Mesodermal cell (in vitro differentiated cells): Measurements from ENCODE around the gene SLFN11. TPM values are rescaled to one million over a fixed set of nuclear protein-coding genes. Genes with fewer than 3 reads are reported as not detected.
A peak's percentile ranks its signal among the peaks of the same experiment; 100 is the strongest.
"Not testable (repeated sequence)": the region's sequence is repeated elsewhere in the genome, so short reads cannot be mapped to it uniquely, and the experiment has no call there.

Experiments
- H3K27ac ChIP-seq: 2 replicates; pipeline ENCODE4 v1.7.0; 2013; ENCODE audit warnings: mild to moderate bottlenecking, low read depth, low read length, moderate library complexity; ENCODE audit not compliant: severe bottlenecking
- H3K36me3 ChIP-seq: 2 replicates; pipeline ENCODE4 v1.7.1; 2013; ENCODE audit warnings: mild to moderate bottlenecking, low read length, moderate library complexity; ENCODE audit not compliant: control insufficient read depth, insufficient read depth
- H3K4me1 ChIP-seq: one replicate; pipeline ENCODE4 v1.7.1; 2013; ENCODE audit warnings: mild to moderate bottlenecking, low read length; ENCODE audit not compliant: insufficient read depth, control insufficient read depth, poor library complexity, severe bottlenecking
- H3K4me3 ChIP-seq: 2 replicates; pipeline ENCODE4 v1.7.0; 2013; ENCODE audit warnings: low read length, control low read depth, mild to moderate bottlenecking; ENCODE audit not compliant: insufficient read depth, poor library complexity, severe bottlenecking; ENCODE audit errors: extremely low read depth
- H3K9me3 ChIP-seq: 2 replicates; pipeline ENCODE4 v1.7.1; 2013; ENCODE audit warnings: mild to moderate bottlenecking, low read length, moderate library complexity; ENCODE audit not compliant: control insufficient read depth
- WGBS, 2 experiments: methylation state at CpG; one replicate each; pipeline ENCODE4 v1.1.5; 2013; ENCODE audit warnings: missing lambda C conversion rate in 2 of 2; ENCODE audit not compliant: insufficient coverage in 2 of 2; 5-methylcytosine and 5-hydroxymethylcytosine counted together
- polyA plus RNA-seq, 2 experiments: library from polyadenylated mRNA; stranded (reverse); fragments of 50-300 nt; gene quantifications; one replicate each; pipeline ENCODE4 v1.2.3, GENCODE V29; 2013

Gene SLFN11, protein sequence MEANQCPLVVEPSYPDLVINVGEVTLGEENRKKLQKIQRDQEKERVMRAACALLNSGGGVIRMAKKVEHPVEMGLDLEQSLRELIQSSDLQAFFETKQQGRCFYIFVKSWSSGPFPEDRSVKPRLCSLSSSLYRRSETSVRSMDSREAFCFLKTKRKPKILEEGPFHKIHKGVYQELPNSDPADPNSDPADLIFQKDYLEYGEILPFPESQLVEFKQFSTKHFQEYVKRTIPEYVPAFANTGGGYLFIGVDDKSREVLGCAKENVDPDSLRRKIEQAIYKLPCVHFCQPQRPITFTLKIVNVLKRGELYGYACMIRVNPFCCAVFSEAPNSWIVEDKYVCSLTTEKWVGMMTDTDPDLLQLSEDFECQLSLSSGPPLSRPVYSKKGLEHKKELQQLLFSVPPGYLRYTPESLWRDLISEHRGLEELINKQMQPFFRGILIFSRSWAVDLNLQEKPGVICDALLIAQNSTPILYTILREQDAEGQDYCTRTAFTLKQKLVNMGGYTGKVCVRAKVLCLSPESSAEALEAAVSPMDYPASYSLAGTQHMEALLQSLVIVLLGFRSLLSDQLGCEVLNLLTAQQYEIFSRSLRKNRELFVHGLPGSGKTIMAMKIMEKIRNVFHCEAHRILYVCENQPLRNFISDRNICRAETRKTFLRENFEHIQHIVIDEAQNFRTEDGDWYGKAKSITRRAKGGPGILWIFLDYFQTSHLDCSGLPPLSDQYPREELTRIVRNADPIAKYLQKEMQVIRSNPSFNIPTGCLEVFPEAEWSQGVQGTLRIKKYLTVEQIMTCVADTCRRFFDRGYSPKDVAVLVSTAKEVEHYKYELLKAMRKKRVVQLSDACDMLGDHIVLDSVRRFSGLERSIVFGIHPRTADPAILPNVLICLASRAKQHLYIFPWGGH
- polyA plus RNA-seq (2013, experiment 1 of 2): 0.44 TPM
- polyA plus RNA-seq (2013, experiment 2 of 2): 0.15 TPM

DNA sequence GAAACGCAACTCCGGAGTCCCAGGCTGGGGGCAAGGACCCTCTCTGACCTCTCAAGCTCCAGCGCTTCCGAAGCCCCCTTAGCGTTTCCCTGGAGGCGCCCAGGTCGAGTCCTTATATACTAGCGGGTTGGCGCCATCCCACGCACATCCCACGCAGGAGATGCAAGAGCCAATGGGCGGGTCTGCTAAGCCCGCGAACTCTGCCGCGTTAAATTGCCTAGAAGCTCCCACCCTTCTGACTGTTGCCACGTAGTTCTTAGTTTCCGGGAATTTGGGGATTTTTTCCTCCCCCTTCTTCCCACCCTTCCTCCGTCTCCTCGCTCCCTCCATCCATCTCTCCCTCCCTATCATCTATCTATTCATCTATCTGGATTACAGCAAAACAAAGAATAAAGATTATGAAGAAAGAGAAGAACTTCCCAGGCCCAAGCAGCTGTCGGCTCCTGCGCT lies at the start of gene SLFN11:
SLFN11 (minus strand) TSS at position 88 of the 450 bp plus-strand sequence. CDS start 9,814 bp downstream, outside the sequence.
- 0 to 1% methylated on average over 18 to 20 of the region's 22 CpGs for WGBS, 2 experiments
- Histone ChIP-seq H3K27ac (no peak within 1 kb of the TSS), H3K9me3 (no peaks in the 10 kb centered on the region), H3K4me3 (peak within 1 kb of the TSS; percentile 28), H3K36me3 (no peaks in the 10 kb centered on the region), H3K4me1 (no peaks in the 10 kb centered on the region)

DNA sequence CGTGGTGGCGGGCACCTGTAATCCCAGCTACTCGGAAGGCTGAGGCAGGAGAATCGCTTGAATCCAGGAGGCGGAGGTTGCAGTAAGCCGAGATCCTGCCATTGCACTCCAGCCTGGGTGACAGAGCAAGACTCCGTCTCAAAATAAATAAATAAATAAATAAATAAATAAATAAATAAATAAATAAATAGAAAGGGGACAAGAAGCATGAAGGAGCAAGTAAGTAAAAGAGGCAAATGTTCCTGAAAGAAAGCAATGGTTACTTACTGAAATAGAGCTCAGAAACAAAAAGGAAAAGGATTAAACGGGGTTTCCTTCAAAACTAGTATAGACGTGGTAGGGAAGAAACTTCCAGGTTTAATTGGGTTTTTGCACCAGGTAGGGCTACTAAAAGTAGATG lies 47.6 kb upstream of the SLFN11 start:
- H3K4me3 ChIP-seq, H3K4me1 ChIP-seq, H3K9me3 ChIP-seq, H3K27ac ChIP-seq, H3K36me3 ChIP-seq: not testable (repeated sequence)
- 96 to 97% methylated on average over 6 to 7 of the region's 9 CpGs for WGBS, 2 experiments

DNA sequence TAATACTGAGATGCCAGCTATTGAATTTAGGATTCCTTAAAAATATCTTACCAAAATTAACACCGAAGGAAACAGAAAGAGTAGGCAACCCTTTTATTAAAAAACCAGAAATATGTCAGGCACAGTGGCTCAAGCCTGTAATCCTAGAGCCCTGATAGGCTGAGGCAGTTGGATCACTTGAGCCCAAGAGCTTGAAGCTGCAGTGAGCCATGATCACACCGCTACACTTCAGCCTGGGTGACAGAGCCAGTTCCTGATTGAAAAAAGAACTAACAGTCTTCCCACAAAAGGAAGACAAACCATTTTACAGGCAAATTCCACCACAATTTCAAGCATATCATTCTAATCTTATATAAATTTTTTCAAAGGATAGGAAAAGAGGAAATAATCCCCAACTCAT lies 43.2 kb upstream of the SLFN11 start:
- 100% methylated on average over 1 to 2 of the region's 2 CpGs for WGBS, 2 experiments
- Histone ChIP-seq H3K27ac (no peak overlapping the region), H3K4me3 (no peak overlapping the region), H3K4me1 (no peaks in the 10 kb centered on the region), H3K9me3 (no peaks in the 10 kb centered on the region), H3K36me3 (no peaks in the 10 kb centered on the region)

DNA sequence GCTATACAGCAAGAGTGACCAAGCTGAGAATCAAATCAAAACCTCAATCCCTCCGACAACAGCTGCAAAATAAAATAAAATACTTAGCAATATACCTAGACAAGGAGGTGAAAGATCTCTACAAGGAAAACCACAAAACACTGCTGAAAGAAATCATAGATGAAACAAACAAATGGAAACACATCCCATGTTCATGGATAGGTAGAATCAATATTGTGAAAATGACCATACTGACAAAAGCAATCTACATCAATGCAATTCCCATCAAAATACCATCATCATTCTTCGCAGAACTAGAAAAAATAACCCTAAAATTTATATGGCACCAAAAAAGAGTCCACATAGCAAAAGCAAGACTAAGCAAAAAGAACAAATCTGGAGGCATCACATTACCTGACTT lies 41.3 kb upstream of the SLFN11 start:
- H3K4me1 ChIP-seq, H3K9me3 ChIP-seq, H3K36me3 ChIP-seq, H3K27ac ChIP-seq, H3K4me3 ChIP-seq: not testable (repeated sequence)
- WGBS, 2 experiments: 100% methylated on average over 1 of the region's 2 CpGs; no CpG with 5 or more reads in 1 of the 2 experiments

DNA sequence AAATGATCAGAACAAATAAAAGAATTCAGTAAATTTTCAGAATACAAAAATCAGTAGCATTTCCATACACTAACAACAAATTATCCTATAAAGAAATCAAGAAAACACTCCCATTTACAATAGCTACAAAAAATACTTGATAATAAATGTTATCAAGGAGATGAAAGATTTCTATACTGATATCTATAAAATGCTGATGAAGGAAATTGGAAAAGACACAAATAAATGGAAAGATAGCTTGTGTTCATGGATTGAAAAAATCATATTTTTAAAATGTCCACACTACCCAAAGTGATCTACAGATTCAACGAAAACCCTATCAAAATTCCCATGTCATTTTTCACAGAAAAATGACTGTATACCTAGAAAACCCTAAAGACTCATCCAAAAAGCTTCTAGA lies 40.8 kb upstream of the SLFN11 start:
- no peak overlapping the region for H3K4me3 ChIP-seq
- H3K9me3 ChIP-seq: no peaks in the 10 kb centered on the region
- H3K36me3 ChIP-seq: no peaks in the 10 kb centered on the region
- H3K4me1 ChIP-seq: no peaks in the 10 kb centered on the region
- WGBS, 2 experiments: no CpG with 5 or more reads among the region's 1 CpG
- no peak overlapping the region for H3K27ac ChIP-seq

DNA sequence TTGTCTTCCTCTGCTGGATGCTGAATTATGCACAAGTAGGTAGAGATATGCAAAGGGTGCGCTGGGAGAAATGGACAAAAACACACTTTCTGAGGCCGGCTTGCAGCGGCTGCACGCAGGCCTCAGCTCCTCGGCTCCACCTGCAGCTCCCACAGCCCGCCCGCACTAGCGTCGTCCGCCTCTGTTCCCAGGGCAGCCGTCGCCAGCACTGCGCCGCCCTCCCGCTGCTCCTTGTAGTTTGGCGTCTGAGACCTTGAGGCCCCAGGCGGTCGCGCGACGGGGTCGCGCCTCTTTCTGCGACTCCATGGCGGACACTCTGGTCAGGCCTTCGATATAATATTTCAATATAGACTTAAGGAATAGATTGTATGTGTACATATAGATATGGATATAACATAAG lies 34.1 kb upstream of the SLFN11 start:
- no peak overlapping the region for H3K27ac ChIP-seq
- WGBS, 2 experiments: 92 to 96% methylated on average over 15 to 18 of the region's 26 CpGs
- H3K9me3 ChIP-seq: no peaks in the 10 kb centered on the region
- H3K4me1 ChIP-seq: no peaks in the 10 kb centered on the region
- no peaks in the 10 kb centered on the region for H3K36me3 ChIP-seq
- no peak overlapping the region for H3K4me3 ChIP-seq

DNA sequence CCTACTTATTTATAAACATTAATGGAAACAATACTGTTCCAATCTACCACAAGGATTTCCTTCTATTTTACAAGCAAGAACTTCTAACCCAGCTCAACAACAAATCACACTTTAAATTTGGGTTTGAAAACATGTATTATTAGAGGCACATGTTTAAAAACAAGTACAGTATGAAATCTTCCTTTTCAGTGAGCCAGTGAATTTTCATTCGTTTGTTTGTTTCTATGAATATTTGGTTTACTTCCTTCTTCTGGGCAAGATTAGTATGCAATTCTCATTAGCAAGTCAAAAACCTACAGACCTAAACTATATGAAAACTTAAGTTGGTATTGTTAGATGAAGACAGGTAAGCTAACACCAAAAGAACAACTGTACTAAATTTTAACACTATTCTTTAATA lies 33.1 kb upstream of the SLFN11 start:
- no peaks in the 10 kb centered on the region for H3K36me3 ChIP-seq
- no peaks in the 10 kb centered on the region for H3K4me1 ChIP-seq
- H3K9me3 ChIP-seq: no peaks in the 10 kb centered on the region
- no peak overlapping the region for H3K4me3 ChIP-seq
- WGBS, 2 experiments: no CpG with 5 or more reads among the region's 1 CpG
- H3K27ac ChIP-seq: no peak overlapping the region

DNA sequence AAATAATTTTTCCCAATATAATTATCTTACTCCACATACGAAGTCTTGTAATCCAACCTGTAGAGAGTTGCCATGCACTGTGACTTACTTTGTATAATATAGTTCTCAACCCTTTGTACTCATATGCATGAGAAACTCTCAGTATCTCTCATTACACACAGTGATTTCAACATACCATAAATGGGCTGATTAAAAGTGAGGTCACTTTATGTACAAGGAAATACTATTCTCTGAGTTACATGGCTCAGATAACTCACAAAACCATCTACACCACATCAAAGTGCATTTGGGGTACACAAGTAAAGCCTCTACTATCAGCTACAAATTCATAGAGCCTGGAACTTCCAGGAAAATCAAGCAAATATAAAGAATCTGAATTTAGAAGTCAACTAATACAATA lies 30.9 kb upstream of the SLFN11 start:
- no peak overlapping the region for H3K27ac ChIP-seq
- H3K9me3 ChIP-seq: no peaks in the 10 kb centered on the region
- H3K4me3 ChIP-seq: no peak overlapping the region
- WGBS, 2 experiments: no CpG with 5 or more reads among the region's 1 CpG
- H3K36me3 ChIP-seq: no peaks in the 10 kb centered on the region
- no peaks in the 10 kb centered on the region for H3K4me1 ChIP-seq

DNA sequence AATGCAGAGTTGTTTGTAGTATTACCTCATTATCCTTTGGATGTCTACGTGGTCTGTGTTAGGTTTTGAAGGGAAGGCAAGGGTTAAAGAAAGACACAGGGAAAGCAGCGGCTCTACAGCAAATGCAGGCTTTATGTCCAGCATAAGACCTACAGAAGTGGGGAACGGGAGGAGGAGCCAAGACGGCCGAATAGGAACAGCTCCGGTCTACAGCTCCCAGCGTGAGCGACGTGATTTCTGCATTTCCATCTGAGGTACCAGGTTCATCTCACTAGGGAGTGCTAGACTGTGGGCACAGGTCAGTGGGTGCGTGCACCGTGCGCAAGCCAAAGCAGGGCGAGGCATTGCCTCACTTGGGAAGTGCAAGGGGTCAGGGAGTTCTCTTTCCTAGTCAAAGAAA lies 20.4 kb upstream of the SLFN11 start:
- H3K36me3 ChIP-seq, H3K4me1 ChIP-seq, H3K27ac ChIP-seq, H3K4me3 ChIP-seq, H3K9me3 ChIP-seq: not testable (repeated sequence)
- WGBS, 2 experiments: 94 to 95% methylated on average over 8 to 13 of the region's 13 CpGs

DNA sequence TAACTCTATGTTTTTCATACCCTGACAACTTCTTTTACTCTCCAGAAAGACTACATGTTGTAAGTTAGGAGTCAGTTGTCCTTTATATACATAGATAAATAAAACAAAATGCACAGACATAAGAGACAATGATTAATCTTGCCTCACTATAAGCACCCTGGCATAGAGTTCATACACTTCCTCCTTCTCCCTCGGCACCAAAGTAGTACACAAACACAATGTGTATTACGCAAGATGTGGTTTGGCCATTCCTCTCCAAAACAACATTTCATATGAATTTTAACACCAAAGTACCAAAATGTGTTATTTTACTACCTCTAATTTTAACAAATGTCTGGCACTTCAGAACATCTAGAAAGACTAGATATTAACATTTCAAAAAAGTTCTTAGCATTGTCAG lies 17.2 kb upstream of the SLFN11 start:
- Histone ChIP-seq H3K9me3 (no peaks in the 10 kb centered on the region), H3K27ac (no peak overlapping the region)
- WGBS, 2 experiments: 88 to 100% methylated on average over 1 of the region's 2 CpGs

More for the DNA sequence above, 17.2 kb upstream of the SLFN11 start:
- H3K4me1 ChIP-seq: no peaks in the 10 kb centered on the region
- H3K4me3 ChIP-seq: no peak overlapping the region
- H3K36me3 ChIP-seq: no peaks in the 10 kb centered on the region
